KMS-11 (cell line): ENCODE measurements around the gene TUBA3D.
A peak's percentile ranks its signal among the peaks of the same experiment; 100 is the strongest.
"Not testable (repeated sequence)": the region's sequence is repeated elsewhere in the genome, so short reads cannot be mapped to it uniquely, and the experiment has no call there.

Experiments
- H2AFZ ChIP-seq: fragments of 200-600 bp; sonication (generic); 2 replicates; pipeline ENCODE4 v1.6.1; 2016; ENCODE audit warnings: antibody characterized with exemption, mixed run types, low read depth
- H3K27ac ChIP-seq: fragments of 200-600 bp; sonication (generic); 2 replicates; pipeline ENCODE4 v1.6.1; 2016; ENCODE audit warnings: mild to moderate bottlenecking, mixed run types
- H3K27me3 ChIP-seq: fragments of 200-600 bp; sonication (generic); 2 replicates; pipeline ENCODE4 v1.6.1; 2017; ENCODE audit warnings: mild to moderate bottlenecking, low read depth, mixed run types, moderate library complexity; ENCODE audit not compliant: insufficient read depth
- H3K36me3 ChIP-seq: fragments of 200-600 bp; sonication (generic); 2 replicates; pipeline ENCODE4 v1.6.1; 2017; ENCODE audit warnings: mild to moderate bottlenecking, mixed run types; ENCODE audit not compliant: insufficient read depth
- H3K4me1 ChIP-seq: fragments of 200-600 bp; sonication (generic); 2 replicates; pipeline ENCODE4 v1.6.1; 2016; ENCODE audit warnings: mild to moderate bottlenecking, low read depth, mixed run types; ENCODE audit not compliant: poor library complexity, severe bottlenecking
- H3K4me2 ChIP-seq: fragments of 200-600 bp; sonication (generic); 2 replicates; pipeline ENCODE4 v1.7.0; 2016; ENCODE audit warnings: mild to moderate bottlenecking, mixed run types
- H3K4me3 ChIP-seq: fragments of 200-600 bp; sonication (generic); IDR thresholded peaks from 2 replicates; pipeline ENCODE4 v1.6.1; 2017; ENCODE audit warnings: low read depth, low read length, mixed read lengths; ENCODE audit not compliant: insufficient read depth
- H3K79me2 ChIP-seq: fragments of 200-600 bp; sonication (generic); 2 replicates; pipeline ENCODE4 v1.6.1; 2016; ENCODE audit warnings: low read depth, mixed run types; ENCODE audit not compliant: insufficient read depth
- H3K9ac ChIP-seq: fragments of 200-600 bp; sonication (generic); 2 replicates; pipeline ENCODE4 v1.6.1; 2016; ENCODE audit warnings: mild to moderate bottlenecking, mixed run types
- H4K20me1 ChIP-seq: fragments of 200-600 bp; sonication (generic); 2 replicates; pipeline ENCODE4 v1.6.1; 2016; ENCODE audit warnings: mild to moderate bottlenecking, mixed run types; ENCODE audit not compliant: insufficient read depth
- CTCF ChIP-seq: fragments of 200-600 bp; sonication (generic); conservative IDR thresholded peaks from 2 replicates; pipeline ENCODE4 v1.6.1; 2017; ENCODE audit warnings: low read depth, mild to moderate bottlenecking, antibody characterized with exemption, low read length, moderate library complexity, mixed read lengths

The TUBA3D gene

GRCh38 chr2:131493199-131493968 is 17.5 kb downstream of the TUBA3D start:
- H3K27me3 ChIP-seq: no peaks in the 10 kb centered on the region
- peaks cover 82% of the 10 kb centered on the region for H3K79me2 ChIP-seq
- H3K4me2 ChIP-seq: peak overlapping the region; percentile 93
- peak overlapping the region; percentile 48 for H3K4me3 ChIP-seq
- peaks cover 27% of the 10 kb centered on the region for H3K4me1 ChIP-seq
- H2AFZ ChIP-seq: peak overlapping the region; percentile 69
- no peaks in the 10 kb centered on the region for H4K20me1 ChIP-seq
- H3K9ac ChIP-seq: peak overlapping the region; percentile 87
- peak overlapping the region; percentile 82 for H3K27ac ChIP-seq
- no peaks in the 10 kb centered on the region for H3K36me3 ChIP-seq
- no peak for TF ChIP-seq CTCF

GRCh38 chr2:131495506-131495905 is 19.6 kb downstream of the TUBA3D start:
- not testable (repeated sequence) for H3K9ac ChIP-seq, H3K4me3 ChIP-seq, H3K36me3 ChIP-seq, H3K27me3 ChIP-seq, H4K20me1 ChIP-seq, H2AFZ ChIP-seq, H3K4me2 ChIP-seq, H3K27ac ChIP-seq
- H3K4me1 ChIP-seq: peaks cover 20% of the 10 kb centered on the region
- H3K79me2 ChIP-seq: peaks cover 62% of the 10 kb centered on the region

- not testable (repeated sequence) for H3K4me3 ChIP-seq, H3K9ac ChIP-seq, H3K36me3 ChIP-seq, H3K4me2 ChIP-seq, H3K27me3 ChIP-seq, H2AFZ ChIP-seq, H4K20me1 ChIP-seq, H3K27ac ChIP-seq
- Histone ChIP-seq H3K4me1 (peaks cover 20% of the 10 kb centered on the region), H3K79me2 (peaks cover 47% of the 10 kb centered on the region)
Observed at GRCh38 chr2:131498321-131498973, 22.5 kb downstream of the TUBA3D start.

GRCh38 chr2:131503587-131503986 is 27.7 kb downstream of the TUBA3D start:
- H3K79me2 ChIP-seq, H3K36me3 ChIP-seq, H3K4me3 ChIP-seq, H3K4me2 ChIP-seq, H2AFZ ChIP-seq, H3K27ac ChIP-seq, H3K9ac ChIP-seq, H3K4me1 ChIP-seq, H4K20me1 ChIP-seq, H3K27me3 ChIP-seq: not testable (repeated sequence)

GRCh38 chr2:131504082-131504750 is 28.3 kb downstream of the TUBA3D start:
- H3K9ac ChIP-seq: not testable (repeated sequence)

GRCh38 chr2:131509615-131510014 is 33.7 kb downstream of the TUBA3D start:
- no peaks in the 10 kb centered on the region for H3K36me3 ChIP-seq

More at GRCh38 chr2:131504082-131504750, 28.3 kb downstream of the TUBA3D start:
- not testable (repeated sequence) for H2AFZ ChIP-seq, H4K20me1 ChIP-seq, H3K27ac ChIP-seq, H3K4me1 ChIP-seq, H3K79me2 ChIP-seq, H3K4me3 ChIP-seq, H3K36me3 ChIP-seq, H3K27me3 ChIP-seq, H3K4me2 ChIP-seq

GRCh38 chr2:131511291-131511968 is 35.5 kb downstream of the TUBA3D start:
- H3K27ac ChIP-seq, H3K79me2 ChIP-seq, H3K36me3 ChIP-seq, H3K9ac ChIP-seq, H2AFZ ChIP-seq, H4K20me1 ChIP-seq, H3K4me2 ChIP-seq, H3K4me1 ChIP-seq, H3K27me3 ChIP-seq, H3K4me3 ChIP-seq: not testable (repeated sequence)

More at GRCh38 chr2:131509615-131510014, 33.7 kb downstream of the TUBA3D start:
- TF ChIP-seq CTCF: no peak
- H4K20me1 ChIP-seq: no peaks in the 10 kb centered on the region
- H2AFZ ChIP-seq: no peak overlapping the region
- no peaks in the 10 kb centered on the region for H3K4me1 ChIP-seq
- no peak overlapping the region for H3K9ac ChIP-seq
- H3K79me2 ChIP-seq: no peaks in the 10 kb centered on the region
- no peak overlapping the region for H3K4me2 ChIP-seq
- H3K27me3 ChIP-seq: no peaks in the 10 kb centered on the region
- H3K4me3 ChIP-seq: no peak overlapping the region
- H3K27ac ChIP-seq: no peak overlapping the region
